ENCODE results near the gene ELFN1. TPM values are rescaled to one million over a fixed set of nuclear protein-coding genes. Genes with fewer than 3 reads are reported as not detected.

ELFN1 gene
- total RNA-seq, 3 donors from 2014 or later, result 0.59 to 1.3 (median 0.96) TPM

DNA sequence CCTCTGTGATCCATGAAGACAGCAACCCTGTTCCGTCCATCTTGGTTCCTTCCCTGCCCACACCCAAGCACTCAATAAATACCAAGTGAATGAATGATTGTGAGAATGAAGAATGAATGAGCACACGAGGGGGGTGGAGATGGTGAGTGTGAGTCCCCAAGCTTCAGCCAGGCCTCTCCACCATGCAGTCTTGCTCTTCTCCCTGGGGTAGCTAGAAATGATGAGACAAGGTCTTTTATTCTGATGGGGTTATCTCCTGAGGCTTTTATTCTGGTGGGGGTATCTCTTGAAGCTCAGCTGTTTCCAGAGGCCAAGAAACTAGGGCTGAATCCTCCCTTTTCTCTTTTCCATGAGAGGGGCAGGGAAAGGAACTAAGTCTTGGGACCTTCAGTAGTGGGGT lies 57.0 kb downstream of the ELFN1 start:
- Histone ChIP-seq H3K36me3 (no peaks in the 10 kb centered on the region), H3K27ac (no peak overlapping the region), H3K27me3 (peaks cover 0 to 31% of the 10 kb centered on the region in 2 donors), H3K4me3 (no peak overlapping the region), H3K9me3 (peaks cover 11 to 21% of the 10 kb centered on the region in 2 donors), H3K4me1 (no peaks in the 10 kb centered on the region)
- intact Hi-C loops (cut with DNase I; ENCODE audit: low total_unique reads), result no loop called here
- TF ChIP-seq, protein P1, sequence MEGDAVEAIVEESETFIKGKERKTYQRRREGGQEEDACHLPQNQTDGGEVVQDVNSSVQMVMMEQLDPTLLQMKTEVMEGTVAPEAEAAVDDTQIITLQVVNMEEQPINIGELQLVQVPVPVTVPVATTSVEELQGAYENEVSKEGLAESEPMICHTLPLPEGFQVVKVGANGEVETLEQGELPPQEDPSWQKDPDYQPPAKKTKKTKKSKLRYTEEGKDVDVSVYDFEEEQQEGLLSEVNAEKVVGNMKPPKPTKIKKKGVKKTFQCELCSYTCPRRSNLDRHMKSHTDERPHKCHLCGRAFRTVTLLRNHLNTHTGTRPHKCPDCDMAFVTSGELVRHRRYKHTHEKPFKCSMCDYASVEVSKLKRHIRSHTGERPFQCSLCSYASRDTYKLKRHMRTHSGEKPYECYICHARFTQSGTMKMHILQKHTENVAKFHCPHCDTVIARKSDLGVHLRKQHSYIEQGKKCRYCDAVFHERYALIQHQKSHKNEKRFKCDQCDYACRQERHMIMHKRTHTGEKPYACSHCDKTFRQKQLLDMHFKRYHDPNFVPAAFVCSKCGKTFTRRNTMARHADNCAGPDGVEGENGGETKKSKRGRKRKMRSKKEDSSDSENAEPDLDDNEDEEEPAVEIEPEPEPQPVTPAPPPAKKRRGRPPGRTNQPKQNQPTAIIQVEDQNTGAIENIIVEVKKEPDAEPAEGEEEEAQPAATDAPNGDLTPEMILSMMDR (IDR thresholded peaks at IDR 0.05), result no peak
- TF ChIP-seq POLR2AphosphoS5 (IDR thresholded peaks at IDR 0.05) (no peak), POLR2A (IDR thresholded peaks at IDR 0.05) (no peak)
- DNase-seq (ENCODE audit: low spot score in 2 of 2), result no peak

DNA sequence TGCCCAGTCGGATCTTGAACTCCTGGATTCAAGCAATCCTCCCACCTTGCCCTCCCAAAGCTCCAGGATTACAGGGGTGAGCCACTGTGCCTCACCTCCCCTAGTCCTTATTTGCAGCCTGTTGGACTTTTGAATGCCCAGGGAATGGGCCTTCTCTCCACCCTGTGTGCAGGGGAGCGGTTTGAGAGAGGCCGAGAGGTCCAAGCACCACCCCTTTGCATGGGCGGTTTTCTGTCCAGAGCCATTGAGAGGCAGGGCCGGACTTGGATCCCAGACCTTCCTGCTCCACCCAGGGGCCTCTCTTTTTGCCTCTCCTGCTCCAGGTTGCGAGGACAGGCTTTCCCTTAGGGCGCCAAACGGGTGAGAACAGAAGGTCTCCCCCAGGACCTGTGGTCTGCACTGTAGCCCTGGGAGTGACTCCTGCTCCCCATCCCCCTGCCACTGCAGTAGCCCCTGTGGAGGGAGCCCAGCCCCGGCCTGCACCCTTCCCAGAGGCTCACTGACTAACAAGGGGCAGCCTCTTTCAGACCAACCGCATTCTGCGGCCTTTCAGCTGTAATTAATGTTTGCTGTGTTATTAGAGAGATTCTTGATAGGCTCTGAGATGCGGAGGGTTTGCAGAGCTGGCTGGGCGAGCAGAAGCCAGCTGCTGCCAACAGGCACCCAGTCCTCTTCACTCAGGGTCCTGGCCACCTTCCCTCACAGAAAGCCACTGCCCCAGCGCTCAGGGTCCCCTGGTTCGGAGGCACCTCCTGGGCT lies 57.9 kb downstream of the ELFN1 start:
- Histone ChIP-seq H3K27me3 (peaks cover 0 to 31% of the 10 kb centered on the region in 2 donors), H3K4me3 (no peak overlapping the region), H3K9me3 (peaks cover 11 to 21% of the 10 kb centered on the region in 2 donors), H3K4me1 (no peaks in the 10 kb centered on the region), H3K36me3 (no peaks in the 10 kb centered on the region), H3K27ac (no peak overlapping the region)
- no peak for DNase-seq (ENCODE audit: low spot score in 2 of 2)
- TF ChIP-seq POLR2A (IDR thresholded peaks at IDR 0.05) (no peak), POLR2AphosphoS5 (IDR thresholded peaks at IDR 0.05) (no peak)
- TF ChIP-seq, protein P1 (IDR thresholded peaks at IDR 0.05), result no peak
- intact Hi-C loops (cut with DNase I; ENCODE audit: low total_unique reads), result no loop called here

DNA sequence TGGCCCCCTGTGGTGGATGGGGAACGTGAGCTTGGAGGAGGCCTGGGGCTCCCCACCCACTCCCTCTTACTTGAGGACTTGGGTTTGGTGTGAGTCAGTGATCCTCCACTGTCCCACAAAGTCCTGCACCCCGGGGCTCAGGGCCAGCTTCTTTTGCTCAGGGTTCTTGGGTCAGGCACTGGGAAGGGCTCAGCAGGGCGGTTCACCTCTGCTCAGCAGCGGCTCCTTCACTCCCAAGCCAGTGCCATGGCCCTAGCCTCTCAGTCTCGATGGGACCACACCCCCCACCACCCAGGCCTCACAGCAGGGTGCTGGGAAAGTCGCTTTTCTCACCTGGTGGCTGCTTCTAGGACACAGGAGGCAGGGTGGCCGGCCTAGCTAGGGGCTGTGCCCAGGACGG lies 59.1 kb downstream of the ELFN1 start:
- intact Hi-C loops (cut with DNase I; ENCODE audit: low total_unique reads), result no loop called here

DNA sequence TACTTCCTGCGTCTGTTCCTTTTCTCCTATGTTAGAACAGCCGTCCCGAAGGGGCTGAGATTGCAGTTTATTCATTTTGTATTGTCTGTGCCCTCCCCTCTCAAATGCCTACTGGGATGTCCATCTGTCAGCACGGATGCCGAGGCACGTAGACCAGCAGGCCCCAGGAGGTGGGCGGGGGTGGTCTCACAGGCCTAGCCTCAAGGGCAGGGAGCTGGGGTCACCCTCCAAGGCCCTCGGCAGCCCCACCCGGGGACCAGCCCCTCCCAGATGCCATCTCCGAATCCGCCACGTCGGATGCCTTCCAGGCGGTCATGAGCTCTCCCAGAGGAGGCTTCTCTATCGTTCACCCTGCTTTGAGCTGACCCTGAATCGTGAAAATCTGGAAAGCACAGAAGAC lies 59.7 kb downstream of the ELFN1 start:
- no peaks in the 10 kb centered on the region for H3K36me3 ChIP-seq
- no peak for DNase-seq (ENCODE audit: low spot score in 2 of 2)
- H3K4me3 ChIP-seq, result no peak overlapping the region
- H3K9me3 ChIP-seq, result peaks cover 11 to 21% of the 10 kb centered on the region in 2 donors
- TF ChIP-seq POLR2AphosphoS5 (IDR thresholded peaks at IDR 0.05) (no peak), POLR2A (IDR thresholded peaks at IDR 0.05) (no peak)
- TF ChIP-seq, protein P1 (IDR thresholded peaks at IDR 0.05), result no peak
- intact Hi-C loops (cut with DNase I; ENCODE audit: low total_unique reads), result no loop called here
- H3K27me3 ChIP-seq, result peaks cover 0 to 30% of the 10 kb centered on the region in 2 donors
- H3K27ac ChIP-seq, result no peak overlapping the region
- no peaks in the 10 kb centered on the region for H3K4me1 ChIP-seq

More for the DNA sequence above, 59.1 kb downstream of the ELFN1 start:
- TF ChIP-seq POLR2A (IDR thresholded peaks at IDR 0.05) (no peak), POLR2AphosphoS5 (IDR thresholded peaks at IDR 0.05) (no peak)
- TF ChIP-seq, protein P1 (IDR thresholded peaks at IDR 0.05), result no peak
- H3K4me1 ChIP-seq, result no peaks in the 10 kb centered on the region
- peaks cover 0 to 31% of the 10 kb centered on the region in 2 donors for H3K27me3 ChIP-seq
- H3K27ac ChIP-seq, result no peak overlapping the region
- H3K9me3 ChIP-seq, result peaks cover 11 to 21% of the 10 kb centered on the region in 2 donors
- no peaks in the 10 kb centered on the region for H3K36me3 ChIP-seq
- H3K4me3 ChIP-seq, result no peak overlapping the region
- no peak for DNase-seq (ENCODE audit: low spot score in 2 of 2)

DNA sequence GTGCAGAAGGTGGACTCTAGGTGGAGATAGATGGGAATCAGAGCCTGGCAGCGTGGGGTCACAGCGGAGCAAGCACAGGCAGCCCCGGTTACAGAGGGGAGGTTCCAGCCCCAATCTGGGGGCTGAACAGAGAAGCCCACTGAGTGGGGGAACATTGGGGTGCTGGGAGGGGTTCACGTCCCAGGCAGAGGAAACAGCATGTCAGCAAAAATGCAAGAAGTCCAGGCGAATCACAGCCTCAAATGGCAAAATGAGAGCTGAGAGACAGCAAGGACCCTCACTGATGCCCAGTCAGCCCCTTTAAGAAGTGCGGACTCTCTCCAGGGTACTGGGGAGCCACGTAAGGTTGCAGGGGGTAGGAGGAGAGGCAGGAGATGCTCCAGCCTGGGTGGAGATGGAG lies 62.0 kb downstream of the ELFN1 start:
- no peaks in the 10 kb centered on the region for H3K36me3 ChIP-seq
- no peak overlapping the region for H3K4me3 ChIP-seq
- no peak for DNase-seq (ENCODE audit: low spot score in 2 of 2)
- TF ChIP-seq POLR2AphosphoS5 (IDR thresholded peaks at IDR 0.05) (no peak), POLR2A (IDR thresholded peaks at IDR 0.05) (no peak)
- TF ChIP-seq, protein P1 (IDR thresholded peaks at IDR 0.05), result no peak
- no peaks in the 10 kb centered on the region for H3K4me1 ChIP-seq
- intact Hi-C loops (cut with DNase I; ENCODE audit: low total_unique reads), result no loop called here
- H3K9me3 ChIP-seq, result peaks cover 11 to 21% of the 10 kb centered on the region in 2 donors
- H3K27ac ChIP-seq, result no peak overlapping the region
- H3K27me3 ChIP-seq, result peaks cover 0 to 27% of the 10 kb centered on the region in 2 donors
